Smooth muscle cell (in vitro differentiated cells): Measurements from ENCODE around the gene VAV3. TPM values are rescaled to one million over a fixed set of nuclear protein-coding genes. Genes with fewer than 3 reads are reported as not detected.

Experiments used
- DNase-seq: peaks from one replicate; lab custom pipeline; 2025; ENCODE audit not compliant: unreplicated experiment; lab: John Stamatoyannopoulos, UW
- H2AFZ ChIP-seq: fragments of 200-600 bp; sonication (generic); 2 replicates; pipeline ENCODE4 v1.6.0; 2016; ENCODE audit warnings: antibody characterized with exemption, low read depth, mild to moderate bottlenecking
- H3F3A ChIP-seq: fragments of 200-600 bp; sonication (generic); 2 replicates; pipeline ENCODE4 v1.6.0; 2017; ENCODE audit warnings: antibody characterized with exemption, low read depth
- H3K27ac ChIP-seq: fragments of 200-600 bp; sonication (generic); 2 replicates; pipeline ENCODE4 v1.5.1; 2016; ENCODE audit warnings: low read depth, mild to moderate bottlenecking
- H3K27me3 ChIP-seq: fragments of 200-600 bp; sonication (generic); 2 replicates; pipeline ENCODE4 v1.6.1; 2016; ENCODE audit warnings: low read depth, mild to moderate bottlenecking
- H3K36me3 ChIP-seq: fragments of 200-600 bp; sonication (generic); 2 replicates; pipeline ENCODE4 v1.5.1; 2016; ENCODE audit warnings: low read depth
- H3K4me1 ChIP-seq: fragments of 200-600 bp; sonication (generic); 2 replicates; pipeline ENCODE4 v1.5.1; 2016; ENCODE audit warnings: low read depth
- H3K4me2 ChIP-seq: fragments of 200-600 bp; sonication (generic); 2 replicates; pipeline ENCODE4 v1.6.0; 2016; ENCODE audit warnings: mild to moderate bottlenecking
- H3K4me3 ChIP-seq: fragments of 200-600 bp; sonication (generic); 2 replicates; pipeline ENCODE4 v1.5.1; 2016; ENCODE audit warnings: mild to moderate bottlenecking
- H3K79me2 ChIP-seq: fragments of 200-600 bp; sonication (generic); 2 replicates; pipeline ENCODE4 v1.6.0; 2016; ENCODE audit warnings: low read depth, mild to moderate bottlenecking
- H3K9ac ChIP-seq: fragments of 200-600 bp; sonication (generic); 2 replicates; pipeline ENCODE4 v1.6.0; 2016; ENCODE audit warnings: low read depth
- H3K9me3 ChIP-seq: fragments of 200-600 bp; sonication (generic); replicated peaks from 2 replicates; pipeline ENCODE4 v1.5.1; 2016; ENCODE audit warnings: low read depth
- H4K20me1 ChIP-seq: fragments of 200-600 bp; sonication (generic); 2 replicates; pipeline ENCODE4 v1.6.0; 2016; ENCODE audit warnings: low read depth
- CTCF ChIP-seq: fragments of 200-600 bp; sonication (generic); IDR thresholded peaks from 2 replicates; pipeline ENCODE4 v1.5.1; 2017; ENCODE audit warnings: borderline replicate concordance, mild to moderate bottlenecking, antibody characterized with exemption; ENCODE audit not compliant: insufficient read depth, poor library complexity, severe bottlenecking
- WGBS: methylation state at CpG from one replicate; pipeline ENCODE4 v1.1.7; 2016; ENCODE audit warnings: low lambda C conversion rate; 5-methylcytosine and 5-hydroxymethylcytosine counted together
- polyA plus RNA-seq: library from polyadenylated mRNA; unstranded; fragments of >200 nt; fragmentation: Nextera tagmentation; extraction: Ambion mirVana; gene quantifications from 2 replicates; pipeline ENCODE4 v1.2.1, GENCODE V29; 2016
- total RNA-seq: library from RNA; depleted of rRNA; stranded (reverse); fragments of >200 nt; gene quantifications from 2 replicates; pipeline ENCODE4 v1.2.3, GENCODE V29; 2014

Gene VAV3
- total and polyA plus RNA-seq, 2 experiments from 2014 or later, result 0.62 to 10.1 TPM

- H4K20me1 ChIP-seq, result no peaks in the 10 kb centered on the region
- H3K9me3 ChIP-seq, result no peaks in the 10 kb centered on the region
- no peak overlapping the region for H3K4me3 ChIP-seq
- no peaks in the 10 kb centered on the region for H3K4me1 ChIP-seq
- no peaks in the 10 kb centered on the region for H3K27me3 ChIP-seq
- no peak for TF ChIP-seq CTCF
- no peak overlapping the region for H3K9ac ChIP-seq
- no peaks in the 10 kb centered on the region for H3K79me2 ChIP-seq
- H3F3A ChIP-seq, result no peaks in the 10 kb centered on the region
- no peaks in the 10 kb centered on the region for H3K36me3 ChIP-seq
- H3K4me2 ChIP-seq, result no peak overlapping the region
- H2AFZ ChIP-seq, result no peak overlapping the region
- no peak for DNase-seq
- no peak overlapping the region for H3K27ac ChIP-seq
These were observed 346.4 kb downstream of the VAV3 start for GRCh38 chr1:107618539-107618938.

- no peaks in the 10 kb centered on the region for H3K36me3 ChIP-seq
- H3K27ac ChIP-seq, result no peak overlapping the region
- no peak for DNase-seq
- 88% methylated on average over 8 of the region's 8 CpGs for WGBS
- no peak overlapping the region for H2AFZ ChIP-seq
- H3K27me3 ChIP-seq, result no peaks in the 10 kb centered on the region
- TF ChIP-seq CTCF, result no peak
- H3K4me2 ChIP-seq, result no peak overlapping the region
- H3K9me3 ChIP-seq, result no peaks in the 10 kb centered on the region
- H3K9ac ChIP-seq, result no peak overlapping the region
- no peaks in the 10 kb centered on the region for H3K4me1 ChIP-seq
- no peak overlapping the region for H3K4me3 ChIP-seq
- H3F3A ChIP-seq, result no peaks in the 10 kb centered on the region
- no peaks in the 10 kb centered on the region for H3K79me2 ChIP-seq
- no peaks in the 10 kb centered on the region for H4K20me1 ChIP-seq
These were observed 347.1 kb downstream of the VAV3 start for GRCh38 chr1:107617921-107618320.

GRCh38 chr1:107617456-107617855, 347.5 kb downstream of the VAV3 start:
- H2AFZ ChIP-seq, result no peak overlapping the region
- H3K4me3 ChIP-seq, result no peak overlapping the region

More at GRCh38 chr1:107617456-107617855, 347.5 kb downstream of the VAV3 start:
- Histone ChIP-seq H3K4me2 (no peak overlapping the region), H3K36me3 (no peaks in the 10 kb centered on the region), H3K27me3 (no peaks in the 10 kb centered on the region), H4K20me1 (no peaks in the 10 kb centered on the region), H3K4me1 (no peaks in the 10 kb centered on the region), H3K27ac (no peak overlapping the region), H3K9me3 (no peaks in the 10 kb centered on the region), H3K79me2 (no peaks in the 10 kb centered on the region), H3K9ac (no peak overlapping the region), H3F3A (no peaks in the 10 kb centered on the region)
- no peak for DNase-seq
- TF ChIP-seq CTCF, result no peak
